ENCODE data around the gene IQCN. TPM values are rescaled to one million over a fixed set of nuclear protein-coding genes. Genes with fewer than 3 reads are reported as not detected.

The IQCN gene
- total RNA-seq, 3 donors from 2014 or later (not counting 1 experiment from before 2014, with no cell fraction given) = 13.7 to 19.4 (median 15.6) TPM

- Mint-ChIP-seq H3K27ac (no peak overlapping the region), H3K36me3 (no peaks in the 10 kb centered on the region), H3K4me1 (peaks cover 9 to 17% of the 10 kb centered on the region in 2 donors), H3K4me3 (no peak overlapping the region), H3K27me3 (ENCODE audit: low read depth in 2 of 2) (peaks cover 41 to 65% of the 10 kb centered on the region in 2 donors), H3K9me3 (no peaks in the 10 kb centered on the region)
- Histone ChIP-seq H3K9me3 (ENCODE audit: control insufficient read depth, insufficient read depth, low read length) (no peaks in the 10 kb centered on the region), H3K36me3 (ENCODE audit: control insufficient read depth, insufficient read depth, low read length) (no peaks in the 10 kb centered on the region), H3K27me3 (ENCODE audit: control insufficient read depth, insufficient read depth, low read length) (peaks cover 35% of the 10 kb centered on the region), H3K4me3 (ENCODE audit: low read length) (no peak overlapping the region), H3K4me1 (ENCODE audit: control insufficient read depth, insufficient read depth, low read length) (peaks cover 19% of the 10 kb centered on the region), H3K27ac (ENCODE audit: low read length) (no peak overlapping the region)
- DNase-seq (no peak), ATAC-seq (no peak)
- no peak for TF ChIP-seq CTCF (IDR thresholded peaks at IDR 0.05)
- intact Hi-C loops (cut with micrococcal nuclease) = no loop called here
- WGBS (ENCODE audit: insufficient coverage) = 16% methylated on average over 16 of the region's 16 CpGs
Measured at GRCh38 chr19:18225355-18225701, 48.9 kb downstream of the IQCN start.

GRCh38 chr19:18224525-18225354, 49.5 kb downstream of the IQCN start:
- Histone ChIP-seq H3K36me3 (ENCODE audit: control insufficient read depth, insufficient read depth, low read length) (no peaks in the 10 kb centered on the region), H3K27me3 (ENCODE audit: control insufficient read depth, insufficient read depth, low read length) (peaks cover 35% of the 10 kb centered on the region), H3K4me1 (ENCODE audit: control insufficient read depth, insufficient read depth, low read length) (peaks cover 19% of the 10 kb centered on the region), H3K4me3 (ENCODE audit: low read length) (peak overlapping the region; percentile 14), H3K27ac (ENCODE audit: low read length) (no peak overlapping the region), H3K9me3 (ENCODE audit: control insufficient read depth, insufficient read depth, low read length) (no peaks in the 10 kb centered on the region)
- WGBS (ENCODE audit: insufficient coverage) = 4% methylated on average over 81 of the region's 81 CpGs
- peak overlapping the region; percentile 54 to 70 for H3K27ac Mint-ChIP-seq
- H3K4me3 Mint-ChIP-seq = peak overlapping the region; percentile 93
- H3K36me3 Mint-ChIP-seq = no peaks in the 10 kb centered on the region
- no peaks in the 10 kb centered on the region for H3K9me3 Mint-ChIP-seq
- H3K27me3 Mint-ChIP-seq (ENCODE audit: low read depth in 2 of 2) = peaks cover 41 to 65% of the 10 kb centered on the region in 2 donors
- intact Hi-C loops (cut with micrococcal nuclease) = no loop called here
- no peak for TF ChIP-seq CTCF (IDR thresholded peaks at IDR 0.05)
- peaks cover 9 to 17% of the 10 kb centered on the region in 2 donors for H3K4me1 Mint-ChIP-seq
- DNase-seq = peak; percentile 84 to 90
- peak; percentile 97 to 98 (median 97) for ATAC-seq

- H3K36me3 Mint-ChIP-seq = no peaks in the 10 kb centered on the region
- Histone ChIP-seq H3K36me3 (ENCODE audit: control insufficient read depth, insufficient read depth, low read length) (no peaks in the 10 kb centered on the region), H3K27ac (ENCODE audit: low read length) (no peak overlapping the region), H3K4me1 (ENCODE audit: control insufficient read depth, insufficient read depth, low read length) (peaks cover 19% of the 10 kb centered on the region), H3K27me3 (ENCODE audit: control insufficient read depth, insufficient read depth, low read length) (peaks cover 35% of the 10 kb centered on the region), H3K4me3 (ENCODE audit: low read length) (peak overlapping the region; percentile 14), H3K9me3 (ENCODE audit: control insufficient read depth, insufficient read depth, low read length) (no peaks in the 10 kb centered on the region)
- H3K4me1 Mint-ChIP-seq = peaks cover 9 to 17% of the 10 kb centered on the region in 2 donors
- intact Hi-C loops (cut with micrococcal nuclease) = no loop called here
- TF ChIP-seq CTCF (IDR thresholded peaks at IDR 0.05) = no peak
- peak in 1 of 2 donors; percentile 36 for DNase-seq
- peak in 1 of 3 donors; percentile 17 for ATAC-seq
- H3K27me3 Mint-ChIP-seq (ENCODE audit: low read depth in 2 of 2) = peaks cover 40 to 63% of the 10 kb centered on the region in 2 donors
- peak overlapping the region; percentile 93 for H3K4me3 Mint-ChIP-seq
- 11% methylated on average over 39 of the region's 39 CpGs for WGBS (ENCODE audit: insufficient coverage)
- peak overlapping the region; percentile 54 to 70 for H3K27ac Mint-ChIP-seq
- no peaks in the 10 kb centered on the region for H3K9me3 Mint-ChIP-seq
Measured at GRCh38 chr19:18223860-18224524, 50.3 kb downstream of the IQCN start.
